GM13976 (cell line): ENCODE measurements around the gene SGTB.
"Not testable (repeated sequence)": the region's sequence is repeated elsewhere in the genome, so short reads cannot be mapped to it uniquely, and the experiment has no call there.

Source experiments
- DNase-seq: peaks from one replicate; pipeline ENCODE4 v3.0.0; 2012; ENCODE audit warnings: low spot score
- in situ Hi-C: fragments of 300-500 bp; cut with MboI; formaldehyde crosslinking; loops from one replicate; pipeline ENCODE4 v1.12.0; 2022; ENCODE audit warnings: low sequenced_read_pairs, mixed read lengths, inconsistent platforms; ENCODE audit not compliant: unreplicated experiment
- TF ChIP-seq, protein P1 (sequence below): IDR thresholded peaks from 2 replicates; pipeline ENCODE4 v1.5.1; 2012; ENCODE audit warnings: borderline replicate concordance, mild to moderate bottlenecking; ENCODE audit not compliant: insufficient read depth; ENCODE audit errors: extremely low read depth, missing control alignments, control extremely low read depth

SGTB gene

DNA sequence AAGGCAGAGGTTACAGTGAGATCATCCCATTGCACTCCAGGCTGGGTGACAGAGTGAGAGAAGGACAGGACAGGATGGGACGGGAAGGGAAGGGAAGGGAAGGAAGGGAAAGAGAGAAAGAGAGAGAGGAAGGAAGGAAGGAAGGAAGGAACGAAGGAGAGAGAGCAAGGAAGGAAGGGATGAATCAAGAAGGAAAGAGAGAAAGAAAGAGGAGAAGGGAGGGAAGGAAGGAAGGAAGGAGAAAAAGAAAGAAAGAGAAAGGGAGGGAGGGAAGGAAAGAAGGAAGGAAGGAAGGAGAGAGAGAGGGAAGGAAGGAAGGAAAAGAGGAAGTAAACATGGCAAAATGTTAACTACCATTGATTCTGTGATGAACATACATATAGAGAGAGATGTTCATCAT, 28.8 kb downstream of the SGTB start:
- in situ Hi-C loops, result no loop called here
- TF ChIP-seq, protein P1, sequence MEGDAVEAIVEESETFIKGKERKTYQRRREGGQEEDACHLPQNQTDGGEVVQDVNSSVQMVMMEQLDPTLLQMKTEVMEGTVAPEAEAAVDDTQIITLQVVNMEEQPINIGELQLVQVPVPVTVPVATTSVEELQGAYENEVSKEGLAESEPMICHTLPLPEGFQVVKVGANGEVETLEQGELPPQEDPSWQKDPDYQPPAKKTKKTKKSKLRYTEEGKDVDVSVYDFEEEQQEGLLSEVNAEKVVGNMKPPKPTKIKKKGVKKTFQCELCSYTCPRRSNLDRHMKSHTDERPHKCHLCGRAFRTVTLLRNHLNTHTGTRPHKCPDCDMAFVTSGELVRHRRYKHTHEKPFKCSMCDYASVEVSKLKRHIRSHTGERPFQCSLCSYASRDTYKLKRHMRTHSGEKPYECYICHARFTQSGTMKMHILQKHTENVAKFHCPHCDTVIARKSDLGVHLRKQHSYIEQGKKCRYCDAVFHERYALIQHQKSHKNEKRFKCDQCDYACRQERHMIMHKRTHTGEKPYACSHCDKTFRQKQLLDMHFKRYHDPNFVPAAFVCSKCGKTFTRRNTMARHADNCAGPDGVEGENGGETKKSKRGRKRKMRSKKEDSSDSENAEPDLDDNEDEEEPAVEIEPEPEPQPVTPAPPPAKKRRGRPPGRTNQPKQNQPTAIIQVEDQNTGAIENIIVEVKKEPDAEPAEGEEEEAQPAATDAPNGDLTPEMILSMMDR, result no peak
- no peak for DNase-seq

GRCh38 chr5:65682148-65682547, 39.8 kb downstream of the SGTB start:
- in situ Hi-C loops, result no loop called here
- DNase-seq, result no peak
- TF ChIP-seq, protein P1, result no peak

DNA sequence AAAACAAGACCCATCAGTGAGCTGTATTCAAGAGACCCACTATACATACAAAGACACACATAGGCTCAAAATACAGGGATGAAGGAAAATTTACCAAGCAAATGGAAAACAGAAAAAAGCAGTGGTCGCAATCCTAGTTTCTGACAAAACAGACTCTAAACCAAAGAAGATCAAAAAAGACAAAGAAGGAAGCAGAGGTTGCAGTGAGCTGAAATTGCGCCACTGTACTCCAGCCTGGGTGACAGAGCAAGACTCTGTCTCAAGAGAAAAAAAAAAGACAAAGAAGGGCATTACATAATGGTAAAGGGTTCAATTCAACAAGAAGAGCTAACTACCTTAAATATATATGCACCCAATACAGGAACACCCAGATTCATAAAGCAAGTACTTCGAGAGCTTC, 45.9 kb downstream of the SGTB start:
- in situ Hi-C loops, DNase-seq: not testable (repeated sequence)

- DNase-seq, result no peak
- TF ChIP-seq, protein P1, result no peak
- in situ Hi-C loops, result no loop called here
Measured at GRCh38 chr5:65674749-65675148, 47.2 kb downstream of the SGTB start.

DNA sequence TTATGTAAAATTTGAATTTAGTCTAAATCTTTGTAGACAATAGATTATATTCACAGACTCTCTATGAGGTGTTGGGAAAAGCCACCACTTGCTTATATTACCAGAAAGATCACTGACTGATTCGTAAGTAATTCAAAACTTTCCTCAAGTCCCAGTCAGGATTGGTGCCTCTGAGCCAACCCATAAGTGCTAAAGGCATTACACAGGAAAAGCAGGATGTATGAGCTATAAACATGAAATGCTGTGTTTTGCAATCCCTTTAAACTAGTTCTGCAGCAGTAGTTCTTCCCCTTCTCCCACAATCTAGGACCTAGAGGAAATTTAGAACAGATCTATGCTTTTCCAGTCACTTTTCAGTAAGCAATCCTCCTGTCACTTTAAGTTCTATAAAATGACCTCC, 49.1 kb downstream of the SGTB start:
- TF ChIP-seq, protein P1, result no peak
- in situ Hi-C loops, result no loop called here
- DNase-seq, result no peak

- DNase-seq, result no peak
- in situ Hi-C loops, result no loop called here
- TF ChIP-seq, protein P1, result no peak
Measured at GRCh38 chr5:65668696-65669095, 53.2 kb downstream of the SGTB start.

GRCh38 chr5:65663804-65664521, 57.9 kb downstream of the SGTB start:
- in situ Hi-C loops, result no loop called here
- TF ChIP-seq, protein P1, result no peak
- no peak for DNase-seq
